GM23338 (cell line): Measurements from ENCODE around the gene SYPL2. TPM values are rescaled to one million over a fixed set of nuclear protein-coding genes. Genes with fewer than 3 reads are reported as not detected.

Experiments
- ATAC-seq: fragments of 200-7000 bp; cut with Tn5 transposase; 3 replicates; pipeline ENCODE4 v1.9.1; 2020
- DNase-seq: peaks from one replicate; pipeline ENCODE4 v3.0.0-alpha.2; 2015; ENCODE audit warnings: low spot score
- H2AFZ ChIP-seq: fragments of 200-600 bp; sonication (generic); 2 replicates; pipeline ENCODE4 v1.8.0; 2016; ENCODE audit warnings: antibody characterized with exemption, mild to moderate bottlenecking, moderate library complexity
- H3F3A ChIP-seq: fragments of 200-600 bp; sonication (generic); replicated peaks from 2 replicates; pipeline ENCODE4 v1.8.0; 2017; ENCODE audit warnings: antibody characterized with exemption, mixed run types, low read depth
- H3K27ac ChIP-seq: fragments of 200-600 bp; sonication (generic); 2 replicates; pipeline ENCODE4 v1.6.1; 2016; ENCODE audit warnings: low read depth
- H3K27me3 ChIP-seq: fragments of 200-600 bp; sonication (generic); 2 replicates; pipeline ENCODE4 v1.8.0; 2016; ENCODE audit warnings: mild to moderate bottlenecking, mixed run types, moderate library complexity; ENCODE audit not compliant: insufficient read depth
- H3K36me3 ChIP-seq: fragments of 200-600 bp; sonication (generic); 2 replicates; pipeline ENCODE4 v1.8.0; 2016; ENCODE audit warnings: mild to moderate bottlenecking; ENCODE audit not compliant: insufficient read depth
- H3K4me1 ChIP-seq: fragments of 200-600 bp; sonication (generic); 2 replicates; pipeline ENCODE4 v1.8.0; 2016; ENCODE audit warnings: mild to moderate bottlenecking, moderate library complexity; ENCODE audit not compliant: insufficient read depth
- H3K4me2 ChIP-seq: fragments of 200-600 bp; sonication (generic); 2 replicates; pipeline ENCODE4 v1.7.1; 2017; ENCODE audit warnings: mixed run types
- H3K4me3 ChIP-seq: fragments of 200-600 bp; sonication (generic); 2 replicates; pipeline ENCODE4 v1.6.1; 2016; ENCODE audit warnings: mixed run types
- H3K79me2 ChIP-seq: fragments of 200-600 bp; sonication (generic); replicated peaks from 2 replicates; pipeline ENCODE4 v1.8.0; 2017; ENCODE audit warnings: mild to moderate bottlenecking; ENCODE audit not compliant: insufficient read depth
- H3K9me2 ChIP-seq: fragments of 200-600 bp; sonication (generic); 2 replicates; pipeline ENCODE4 v1.8.0; 2017; ENCODE audit not compliant: insufficient read depth
- H4K20me1 ChIP-seq: fragments of 200-600 bp; sonication (generic); replicated peaks from 2 replicates; pipeline ENCODE4 v1.8.0; 2017; ENCODE audit warnings: mild to moderate bottlenecking; ENCODE audit not compliant: insufficient read depth
- H3K27ac Mint-ChIP-seq: 2 replicates; pipeline ENCODE4 v1.8.0; 2020; ENCODE audit warnings: inconsistent platforms, mild to moderate bottlenecking, moderate library complexity, mixed read lengths
- H3K27me3 Mint-ChIP-seq: 3 replicates; pipeline ENCODE4 v1.8.0; 2022; ENCODE audit warnings: low read depth, mild to moderate bottlenecking, moderate library complexity, mixed read lengths, inconsistent platforms; ENCODE audit not compliant: insufficient read depth, poor library complexity
- H3K36me3 Mint-ChIP-seq: 3 replicates; pipeline ENCODE4 v1.8.0; 2021; ENCODE audit warnings: low read depth, mild to moderate bottlenecking, inconsistent platforms, moderate library complexity, mixed read lengths
- H3K4me1 Mint-ChIP-seq: 3 replicates; pipeline ENCODE4 v1.8.0; 2020; ENCODE audit warnings: mild to moderate bottlenecking, inconsistent platforms, mixed read lengths
- H3K4me3 Mint-ChIP-seq: 3 replicates; pipeline ENCODE4 v1.8.0; 2021; ENCODE audit warnings: moderate library complexity, mild to moderate bottlenecking, inconsistent platforms, mixed read lengths
- H3K9me3 Mint-ChIP-seq: 3 replicates; pipeline ENCODE4 v1.8.0; 2020; ENCODE audit warnings: moderate library complexity, mild to moderate bottlenecking, inconsistent platforms, mixed read lengths
- CREB1 ChIP-seq: fragments of 250-450 bp; sonication (Bioruptor Pico); IDR thresholded peaks from 2 replicates; pipeline ENCODE4 v1.5.0; 2020; ENCODE audit warnings: low read depth, mild to moderate bottlenecking, moderate library complexity
- CTCF ChIP-seq, 2 experiments: fragments of 200-600 bp in 1 of 2; sonication (generic) in 1 of 2; conservative IDR thresholded peaks; 2 replicates each; pipeline versions ENCODE4 v1.5.1 to v1.6.1; 2016 to 2017; ENCODE audit warnings: antibody characterized with exemption in 2 of 2, low read depth in 2 of 2, mild to moderate bottlenecking in 2 of 2, moderate library complexity in 1 of 2
- ETS1 ChIP-seq: IDR thresholded peaks from 2 replicates; pipeline ENCODE4 v1.6.1; 2016; ENCODE audit warnings: antibody characterized with exemption
- EZH2 ChIP-seq: fragments of 200-600 bp; sonication (generic); IDR thresholded peaks from one replicate; pipeline ENCODE4 v1.8.0; 2017; ENCODE audit warnings: antibody characterized with exemption, mild to moderate bottlenecking, low read depth; ENCODE audit not compliant: unreplicated experiment
- EZH2phosphoT487 ChIP-seq: fragments of 200-600 bp; sonication (generic); IDR thresholded peaks from one replicate; pipeline ENCODE4 v1.8.1; 2018; ENCODE audit warnings: antibody characterized with exemption; ENCODE audit not compliant: unreplicated experiment
- JUNB ChIP-seq: IDR thresholded peaks from one replicate; pipeline ENCODE4 v1.6.1; 2016; ENCODE audit warnings: antibody characterized with exemption; ENCODE audit not compliant: unreplicated experiment
- NANOG ChIP-seq: IDR thresholded peaks from 2 replicates; pipeline ENCODE4 v1.6.1; 2016; ENCODE audit warnings: antibody characterized with exemption, borderline replicate concordance
- POLR2AphosphoS5 ChIP-seq: IDR thresholded peaks from 2 replicates; pipeline ENCODE4 v1.6.1; 2016; ENCODE audit warnings: antibody characterized with exemption, low read depth
- REST ChIP-seq: IDR thresholded peaks from one replicate; pipeline ENCODE4 v1.6.1; 2018; ENCODE audit warnings: antibody characterized with exemption; ENCODE audit not compliant: unreplicated experiment
- STAT1 ChIP-seq: IDR thresholded peaks from one replicate; pipeline ENCODE4 v1.6.1; 2016; ENCODE audit warnings: antibody characterized with exemption; ENCODE audit not compliant: unreplicated experiment
- ZNF114 ChIP-seq: fragments of 250-450 bp; sonication (Bioruptor Pico); IDR thresholded peaks from 2 replicates; pipeline ENCODE4 v1.5.0; 2020; ENCODE audit warnings: mild to moderate bottlenecking, moderate library complexity
- ZNF331 ChIP-seq: fragments of 250-450 bp; sonication (Bioruptor Pico); IDR thresholded peaks from 2 replicates; pipeline ENCODE4 v1.5.0; 2020; ENCODE audit warnings: low read depth, mild to moderate bottlenecking, moderate library complexity
- ZNF462 ChIP-seq: fragments of 250-450 bp; sonication (Bioruptor Pico); IDR thresholded peaks from 2 replicates; pipeline ENCODE4 v1.5.0; 2020; ENCODE audit warnings: mild to moderate bottlenecking, moderate library complexity
- polyA plus RNA-seq: library from polyadenylated mRNA; unstranded; fragments of >200 nt; fragmentation: Nextera tagmentation; extraction: Ambion mirVana; gene quantifications from 2 replicates; pipeline ENCODE4 v1.2.1, GENCODE V29; 2016
- total RNA-seq: library from RNA; depleted of rRNA; stranded (reverse); fragments of >200 nt; shearing (Covaris generic); gene quantifications from 2 replicates; pipeline ENCODE4 v1.2.3, GENCODE V29; 2014

SYPL2 gene
- total and polyA plus RNA-seq, 2 experiments from 2014 or later: 0.40 to 0.49 TPM

- Histone ChIP-seq H3K36me3 (no peaks in the 10 kb centered on the region), H3K9me2 (no peaks in the 10 kb centered on the region; the same call in 1 of the 2 replicates), H2AFZ (peak within 1 kb of the TSS; percentile 99), H3K79me2 (no peaks in the 10 kb centered on the region), H4K20me1 (no peaks in the 10 kb centered on the region), H3K27me3 (peaks cover 36% of the 10 kb centered on the region), H3K4me3 (peak within 1 kb of the TSS; percentile 91), H3K4me2 (peak within 1 kb of the TSS; percentile 91), H3F3A (no peaks in the 10 kb centered on the region), H3K27ac (no peak within 1 kb of the TSS), H3K4me1 (peaks cover 7% of the 10 kb centered on the region; the same call in 1 of the 2 replicates)
- Mint-ChIP-seq H3K27ac (no peak within 1 kb of the TSS), H3K4me3 (peak within 1 kb of the TSS; percentile 84), H3K27me3 (peaks cover 12% of the 10 kb centered on the region), H3K9me3 (no peaks in the 10 kb centered on the region), H3K36me3 (no peaks in the 10 kb centered on the region; the same call in 2 of the 3 replicates), H3K4me1 (peaks cover 11% of the 10 kb centered on the region)
- peak; percentile 85 for DNase-seq
- peak; percentile 82 for ATAC-seq
- TF ChIP-seq EZH2phosphoT487 (no peak), EZH2 (no peak), NANOG (no peak), POLR2AphosphoS5 (no peak), ZNF462 (CRISPR knock-in tag) (no peak), CREB1 (no peak), ZNF331 (no peak), ETS1 (no peak), STAT1 (no peak), REST (no peak), CTCF (conservative IDR thresholded peaks at IDR 0.05; ENCODE audit: low read depth in 2 of 2) (no peak), JUNB (no peak), ZNF114 (CRISPR knock-in tag) (no peak)
Measured at GRCh38 chr1:109509176-109510134, 43.1 kb downstream of the SYPL2 start, which contains the start of gene AMIGO1. TSS of gene AMIGO1 (minus strand) at chr1:109509727. CDS start at chr1:109508912, 815 bp downstream.
